ENCODE data around the gene LYSMD3.

LYSMD3 gene

GRCh38 chr5:90554358-90555006 lies 25.1 kb upstream of the LYSMD3 start:
- H3K9me3 Mint-ChIP-seq: no peaks in the 10 kb centered on the region
- no peaks in the 10 kb centered on the region for H3K36me3 Mint-ChIP-seq
- no peak overlapping the region for H3K4me3 Mint-ChIP-seq
- peaks cover 38% of the 10 kb centered on the region for H3K27me3 Mint-ChIP-seq
- H3K4me1 Mint-ChIP-seq: peaks cover 13% of the 10 kb centered on the region
- no peak overlapping the region for H3K27ac Mint-ChIP-seq

GRCh38 chr5:90553711-90554110 lies 24.3 kb upstream of the LYSMD3 start:
- H3K4me1 Mint-ChIP-seq: peaks cover 9% of the 10 kb centered on the region
- no peak overlapping the region for H3K27ac Mint-ChIP-seq
- H3K27me3 Mint-ChIP-seq: peaks cover 35% of the 10 kb centered on the region
- H3K36me3 Mint-ChIP-seq: no peaks in the 10 kb centered on the region
- no peaks in the 10 kb centered on the region for H3K9me3 Mint-ChIP-seq
- no peak overlapping the region for H3K4me3 Mint-ChIP-seq

- H3K9me3 Mint-ChIP-seq: no peaks in the 10 kb centered on the region
- peaks cover 21% of the 10 kb centered on the region for H3K27me3 Mint-ChIP-seq
Observed at GRCh38 chr5:90551376-90551775, 22.0 kb upstream of the LYSMD3 start.

GRCh38 chr5:90550963-90551362 lies 21.6 kb upstream of the LYSMD3 start:
- Mint-ChIP-seq H3K27me3 (peaks cover 22% of the 10 kb centered on the region), H3K27ac (no peak overlapping the region), H3K4me3 (no peak overlapping the region), H3K4me1 (no peaks in the 10 kb centered on the region), H3K36me3 (no peaks in the 10 kb centered on the region), H3K9me3 (no peaks in the 10 kb centered on the region)

More at GRCh38 chr5:90551376-90551775, 22.0 kb upstream of the LYSMD3 start:
- Mint-ChIP-seq H3K27ac (no peak overlapping the region), H3K4me3 (no peak overlapping the region), H3K4me1 (no peaks in the 10 kb centered on the region), H3K36me3 (no peaks in the 10 kb centered on the region)

- Mint-ChIP-seq H3K36me3 (no peaks in the 10 kb centered on the region), H3K9me3 (no peaks in the 10 kb centered on the region), H3K4me1 (no peaks in the 10 kb centered on the region), H3K27me3 (peaks cover 18% of the 10 kb centered on the region), H3K27ac (no peak overlapping the region), H3K4me3 (no peak overlapping the region)
Observed at GRCh38 chr5:90549729-90550275, 20.4 kb upstream of the LYSMD3 start.

GRCh38 chr5:90549223-90549622 lies 19.8 kb upstream of the LYSMD3 start:
- Mint-ChIP-seq H3K4me1 (no peaks in the 10 kb centered on the region), H3K27me3 (peaks cover 22% of the 10 kb centered on the region), H3K9me3 (no peaks in the 10 kb centered on the region), H3K36me3 (no peaks in the 10 kb centered on the region), H3K4me3 (no peak overlapping the region), H3K27ac (no peak overlapping the region)

- Mint-ChIP-seq H3K4me1 (no peaks in the 10 kb centered on the region), H3K9me3 (no peaks in the 10 kb centered on the region), H3K27ac (no peak overlapping the region), H3K4me3 (no peak overlapping the region), H3K27me3 (peaks cover 23% of the 10 kb centered on the region), H3K36me3 (no peaks in the 10 kb centered on the region)
Observed at GRCh38 chr5:90548069-90548593, 18.7 kb upstream of the LYSMD3 start.

GRCh38 chr5:90547072-90547536 lies 17.7 kb upstream of the LYSMD3 start:
- peaks cover 28% of the 10 kb centered on the region for H3K27me3 Mint-ChIP-seq
- H3K4me3 Mint-ChIP-seq: no peak overlapping the region

GRCh38 chr5:90546216-90546837 lies 16.9 kb upstream of the LYSMD3 start:
- Mint-ChIP-seq H3K27me3 (peaks cover 27% of the 10 kb centered on the region), H3K4me3 (no peak overlapping the region), H3K9me3 (no peaks in the 10 kb centered on the region), H3K4me1 (no peaks in the 10 kb centered on the region), H3K36me3 (no peaks in the 10 kb centered on the region), H3K27ac (no peak overlapping the region)

More at GRCh38 chr5:90547072-90547536, 17.7 kb upstream of the LYSMD3 start:
- no peak overlapping the region for H3K27ac Mint-ChIP-seq
- H3K4me1 Mint-ChIP-seq: no peaks in the 10 kb centered on the region
- no peaks in the 10 kb centered on the region for H3K36me3 Mint-ChIP-seq
- H3K9me3 Mint-ChIP-seq: no peaks in the 10 kb centered on the region

- H3K27ac Mint-ChIP-seq: no peak overlapping the region
- H3K27me3 Mint-ChIP-seq: peaks cover 27% of the 10 kb centered on the region
- H3K36me3 Mint-ChIP-seq: no peaks in the 10 kb centered on the region
- no peaks in the 10 kb centered on the region for H3K9me3 Mint-ChIP-seq
- H3K4me1 Mint-ChIP-seq: no peaks in the 10 kb centered on the region
- no peak overlapping the region for H3K4me3 Mint-ChIP-seq
Observed at GRCh38 chr5:90545511-90545910, 16.1 kb upstream of the LYSMD3 start.

GRCh38 chr5:90542827-90543519 lies 13.6 kb upstream of the LYSMD3 start:
- Mint-ChIP-seq H3K4me1 (no peaks in the 10 kb centered on the region), H3K4me3 (no peak overlapping the region), H3K27me3 (peaks cover 28% of the 10 kb centered on the region), H3K9me3 (no peaks in the 10 kb centered on the region), H3K27ac (peak overlapping the region; percentile 47), H3K36me3 (no peaks in the 10 kb centered on the region)

- Mint-ChIP-seq H3K9me3 (no peaks in the 10 kb centered on the region), H3K27me3 (peaks cover 21% of the 10 kb centered on the region), H3K36me3 (no peaks in the 10 kb centered on the region)
Observed at GRCh38 chr5:90534922-90535321, 5.5 kb upstream of the LYSMD3 start.

GRCh38 chr5:90533794-90534193 lies 4.4 kb upstream of the LYSMD3 start:
- Mint-ChIP-seq H3K4me3 (no peak overlapping the region), H3K9me3 (no peaks in the 10 kb centered on the region), H3K27me3 (peaks cover 18% of the 10 kb centered on the region), H3K4me1 (no peaks in the 10 kb centered on the region), H3K36me3 (no peaks in the 10 kb centered on the region), H3K27ac (no peak overlapping the region)

More at GRCh38 chr5:90534922-90535321, 5.5 kb upstream of the LYSMD3 start:
- no peak overlapping the region for H3K27ac Mint-ChIP-seq
- no peak overlapping the region for H3K4me3 Mint-ChIP-seq
- no peaks in the 10 kb centered on the region for H3K4me1 Mint-ChIP-seq

- H3K27ac Mint-ChIP-seq: no peak overlapping the region
- H3K36me3 Mint-ChIP-seq: peaks cover 2% of the 10 kb centered on the region
- no peak overlapping the region for H3K4me3 Mint-ChIP-seq
- H3K4me1 Mint-ChIP-seq: peaks cover 23% of the 10 kb centered on the region
- H3K9me3 Mint-ChIP-seq: no peaks in the 10 kb centered on the region
- H3K27me3 Mint-ChIP-seq: peaks cover 16% of the 10 kb centered on the region
Observed at GRCh38 chr5:90530736-90531487, 1.5 kb upstream of the LYSMD3 start.
